ENCODE data around the gene PACRG. TPM values are rescaled to one million over a fixed set of nuclear protein-coding genes. Genes with fewer than 3 reads are reported as not detected.

Gene PACRG
- total RNA-seq, 1 experiment from 2014 or later = 0.26 TPM

DNA sequence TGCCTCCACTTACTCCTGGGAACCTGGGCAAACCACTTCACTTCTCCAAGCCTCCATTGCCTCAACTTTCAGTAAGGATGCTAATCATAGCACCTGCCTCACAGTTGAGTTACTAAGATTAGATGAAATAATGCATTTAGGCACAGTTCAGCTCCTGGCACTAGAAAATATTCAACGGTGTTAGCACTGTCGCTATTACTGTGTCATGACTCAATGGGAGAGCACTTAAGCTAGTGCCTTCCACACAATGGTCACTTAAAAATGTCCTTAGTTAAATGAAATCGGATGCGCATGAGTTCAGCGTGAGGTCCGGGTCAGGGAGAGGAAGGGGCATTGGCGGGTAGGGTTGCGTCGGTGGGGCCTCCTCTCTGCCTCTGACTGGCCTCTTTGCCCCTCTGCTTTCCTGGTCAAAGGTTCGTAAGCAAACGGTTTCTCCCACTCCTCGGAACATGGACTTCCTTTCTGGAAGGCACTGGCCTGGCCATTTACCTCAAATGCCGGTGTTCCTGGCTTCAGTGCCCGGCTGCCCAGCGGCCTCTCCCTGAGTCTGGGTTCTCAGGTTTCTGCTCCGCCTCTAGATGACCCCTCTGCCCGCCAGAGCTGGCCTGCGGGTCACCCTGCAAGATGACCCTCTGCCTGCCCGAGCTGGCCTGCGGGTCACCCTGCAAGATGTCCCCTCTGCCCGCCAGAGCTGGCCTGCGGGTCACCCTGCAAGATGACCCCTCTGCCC, 562.9 kb downstream of the PACRG start:
- Mint-ChIP-seq H3K27ac (no peak overlapping the region; a peak in 1 of 7 replicates), H3K4me1 (peaks cover 6 to 9% of the 10 kb centered on the region in 2 experiments; a peak in 3 of 4 replicates), H3K9me3 (no peaks in the 10 kb centered on the region; a peak in 1 of 5 replicates), H3K36me3 (ENCODE audit: insufficient read depth in 1 of 3, low read depth in 3 of 3) (0 out of 7 replicates have a peak, but pooled peaks cover 0 to 2% (median 0%) of the 10 kb centered on the region in 3 experiments), H3K4me3 (no peak overlapping the region), H3K27me3 (ENCODE audit: low read depth) (no peaks in the 10 kb centered on the region)
- Histone ChIP-seq H3K79me1 (ENCODE audit: insufficient read depth, low read depth, low read length, poor library complexity, severe bottlenecking) (no peaks in the 10 kb centered on the region), H3K4me1 (ENCODE audit: insufficient read depth, low read length) (no peaks in the 10 kb centered on the region; the same call in 1 of the 2 replicates), H3K23ac (ENCODE audit: insufficient read length, low read depth, low read length) (no peak overlapping the region), H2BK20ac (ENCODE audit: low read depth, low read length, poor library complexity, severe bottlenecking) (no peak overlapping the region), H2BK12ac (ENCODE audit: insufficient read length, low read depth, low read length) (no peak overlapping the region), H4K5ac (ENCODE audit: insufficient read length, low read depth, low read length) (no peak overlapping the region), H2AK5ac (ENCODE audit: insufficient read length, low read length) (no peak overlapping the region), H4K8ac (replicated peaks; ENCODE audit: insufficient read length, low read depth, low read length) (no peak overlapping the region), H2AFZ (ENCODE audit: low read length) (no peak overlapping the region), H3K27me3 (ENCODE audit: insufficient read depth, low read length) (no peaks in the 10 kb centered on the region), H3K23me2 (ENCODE audit: insufficient read length, low read depth, low read length, poor library complexity, severe bottlenecking) (no peaks in the 10 kb centered on the region), H3K14ac (ENCODE audit: insufficient read depth, low read length) (no peak overlapping the region), H3K9me3 (ENCODE audit: control insufficient read depth, low read depth, low read length) (no peaks in the 10 kb centered on the region), H4K91ac (ENCODE audit: insufficient read length, low read depth, low read length) (no peak overlapping the region), H3K56ac (ENCODE audit: insufficient read length, low read depth, low read length) (no peak overlapping the region), H3T11ph (ENCODE audit: low read length) (no peak overlapping the region), H2BK15ac (ENCODE audit: low read depth, low read length) (no peak overlapping the region), H4K20me1 (ENCODE audit: control insufficient read depth, insufficient read depth, insufficient read length) (no peaks in the 10 kb centered on the region), H2BK5ac (ENCODE audit: insufficient read length, low read length) (no peak overlapping the region), H3K9ac (ENCODE audit: extremely low read depth, insufficient read length, low read length) (no peak overlapping the region), H3K18ac (ENCODE audit: insufficient read length, low read depth, low read length) (no peak overlapping the region), H3K27ac (ENCODE audit: insufficient read length, low read depth, low read length) (no peak overlapping the region), H3K4ac (ENCODE audit: low read depth, low read length) (no peak overlapping the region), H2BK120ac (ENCODE audit: low read depth, low read length, poor library complexity, severe bottlenecking) (no peak overlapping the region), H3K4me2 (ENCODE audit: insufficient read depth, insufficient read length, low read length) (no peak overlapping the region), H3K79me2 (ENCODE audit: insufficient read depth, low read length) (no peaks in the 10 kb centered on the region)
- TF ChIP-seq, protein P1, sequence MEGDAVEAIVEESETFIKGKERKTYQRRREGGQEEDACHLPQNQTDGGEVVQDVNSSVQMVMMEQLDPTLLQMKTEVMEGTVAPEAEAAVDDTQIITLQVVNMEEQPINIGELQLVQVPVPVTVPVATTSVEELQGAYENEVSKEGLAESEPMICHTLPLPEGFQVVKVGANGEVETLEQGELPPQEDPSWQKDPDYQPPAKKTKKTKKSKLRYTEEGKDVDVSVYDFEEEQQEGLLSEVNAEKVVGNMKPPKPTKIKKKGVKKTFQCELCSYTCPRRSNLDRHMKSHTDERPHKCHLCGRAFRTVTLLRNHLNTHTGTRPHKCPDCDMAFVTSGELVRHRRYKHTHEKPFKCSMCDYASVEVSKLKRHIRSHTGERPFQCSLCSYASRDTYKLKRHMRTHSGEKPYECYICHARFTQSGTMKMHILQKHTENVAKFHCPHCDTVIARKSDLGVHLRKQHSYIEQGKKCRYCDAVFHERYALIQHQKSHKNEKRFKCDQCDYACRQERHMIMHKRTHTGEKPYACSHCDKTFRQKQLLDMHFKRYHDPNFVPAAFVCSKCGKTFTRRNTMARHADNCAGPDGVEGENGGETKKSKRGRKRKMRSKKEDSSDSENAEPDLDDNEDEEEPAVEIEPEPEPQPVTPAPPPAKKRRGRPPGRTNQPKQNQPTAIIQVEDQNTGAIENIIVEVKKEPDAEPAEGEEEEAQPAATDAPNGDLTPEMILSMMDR (conservative IDR thresholded peaks at IDR 0.05) = no peak
- WGBS (ENCODE audit: extremely low coverage, insufficient read length, low lambda C conversion rate) = no CpG with 5 or more reads among the region's 22 CpGs
- DNase-seq = no peak
